A673 (cell line): ENCODE data around the gene ZFP90. TPM values are rescaled to one million over a fixed set of nuclear protein-coding genes. Genes with fewer than 3 reads are reported as not detected.
"Not testable (repeated sequence)": the region's sequence is repeated elsewhere in the genome, so short reads cannot be mapped to it uniquely, and the experiment has no call there.

Experiments
- BruUV-seq: library from RNA; stranded (reverse); fragments of 400-500 nt; replicated peaks from 2 replicates; lab custom pipeline; 2021; lab: Mats Ljungman, UMichigan
- CTCF ChIA-PET: fragments of 300-600 bp; sonication (Branson Sonifier 250); formaldehyde crosslinking; loops from one replicate; lab custom pipeline; 2022; ENCODE audit warnings: antibody characterized with exemption; lab: Charles Lee
- POLR2A ChIA-PET: fragments of 300-600 bp; sonication (Branson Sonifier 250); formaldehyde crosslinking; loops from one replicate; lab custom pipeline; 2022; ENCODE audit warnings: antibody characterized with exemption; ENCODE audit not compliant: low non-redundant PET; lab: Charles Lee
- DNase-seq: peaks from one replicate; pipeline ENCODE4 v3.0.0-alpha.2; 2015; ENCODE audit warnings: low spot score
- H3K27ac ChIP-seq: fragments of 200-600 bp; sonication (generic); 2 replicates; pipeline ENCODE4 v1.5.1; 2016; ENCODE audit warnings: mixed run types, low read depth, mild to moderate bottlenecking, mixed read lengths, antibody characterized with exemption, low read length; ENCODE audit not compliant: poor library complexity, severe bottlenecking
- H3K27me3 ChIP-seq: fragments of 200-600 bp; sonication (generic); replicated peaks from 2 replicates; pipeline ENCODE4 v1.6.1; 2017; ENCODE audit warnings: mixed run types, low read depth, mild to moderate bottlenecking, mixed read lengths, antibody characterized with exemption, low read length; ENCODE audit not compliant: insufficient read depth, poor library complexity
- H3K36me3 ChIP-seq: fragments of 200-600 bp; sonication (generic); 2 replicates; pipeline ENCODE4 v1.6.1; 2016; ENCODE audit warnings: mixed run types, mild to moderate bottlenecking, mixed read lengths, antibody characterized with exemption, low read length; ENCODE audit not compliant: insufficient read depth, poor library complexity, severe bottlenecking
- H3K4me1 ChIP-seq: fragments of 200-600 bp; sonication (generic); 2 replicates; pipeline ENCODE4 v1.6.1; 2017; ENCODE audit warnings: mixed run types, mild to moderate bottlenecking, mixed read lengths, antibody characterized with exemption, low read length; ENCODE audit not compliant: insufficient read depth, poor library complexity, severe bottlenecking
- H3K4me3 ChIP-seq: fragments of 200-600 bp; sonication (generic); 2 replicates; pipeline ENCODE4 v1.5.1; 2016; ENCODE audit warnings: low read depth, mixed run types, mild to moderate bottlenecking, mixed read lengths, low read length; ENCODE audit not compliant: poor library complexity, severe bottlenecking
- H3K9me3 ChIP-seq: fragments of 200-600 bp; sonication (generic); 2 replicates; pipeline ENCODE4 v1.6.1; 2016; ENCODE audit warnings: mixed run types, low read depth, mild to moderate bottlenecking, mixed read lengths, antibody characterized with exemption, low read length; ENCODE audit not compliant: poor library complexity, severe bottlenecking
- CTCF ChIP-seq: fragments of 300-800, 200-600 bp; sonication (generic); conservative IDR thresholded peaks from 2 replicates; pipeline ENCODE4 v1.5.1; 2017; ENCODE audit warnings: low read depth, mild to moderate bottlenecking, antibody characterized with exemption, low read length, moderate library complexity, mixed read lengths
- EZH2 ChIP-seq: fragments of 200-600 bp; sonication (generic); IDR thresholded peaks from 2 replicates; pipeline ENCODE4 v1.6.1; 2017; ENCODE audit warnings: borderline replicate concordance, low read depth, mild to moderate bottlenecking, mixed read lengths, antibody characterized with exemption, low read length; ENCODE audit not compliant: poor library complexity, severe bottlenecking
- intact Hi-C: fragments of 100-400 bp; cut with micrococcal nuclease; formaldehyde crosslinking; loops from one replicate; pipeline ENCODE4 v1.10.0; 2022; ENCODE audit not compliant: unreplicated experiment
- total RNA-seq: library from RNA; stranded (reverse); gene quantifications from 2 replicates; pipeline ENCODE4 v1.2.3, GENCODE V29; 2021

Gene ZFP90
- total RNA-seq, 1 experiment from 2014 or later = 17.5 TPM

GRCh38 chr16:68493412-68494070 is 45.5 kb upstream of the ZFP90 start:
- POLR2A ChIA-PET = no interaction called here
- no peaks in the 10 kb centered on the region for H3K27me3 ChIP-seq
- no peak overlapping the region for H3K27ac ChIP-seq
- TF ChIP-seq EZH2 (no peak), CTCF (no peak)
- H3K4me3 ChIP-seq = no peak overlapping the region
- no TSS peak for BruUV-seq
- intact Hi-C loops = no loop called here
- no peaks in the 10 kb centered on the region for H3K9me3 ChIP-seq
- CTCF ChIA-PET = no interaction called here
- DNase-seq = no peak
- H3K36me3 ChIP-seq = no peaks in the 10 kb centered on the region
- no peaks in the 10 kb centered on the region for H3K4me1 ChIP-seq

- H3K4me3 ChIP-seq, H3K27me3 ChIP-seq, H3K9me3 ChIP-seq, H3K4me1 ChIP-seq, DNase-seq, POLR2A ChIA-PET, H3K36me3 ChIP-seq, intact Hi-C loops, H3K27ac ChIP-seq, CTCF ChIA-PET, BruUV-seq: not testable (repeated sequence)
These were observed 44.8 kb upstream of the ZFP90 start for GRCh38 chr16:68494261-68494660.

GRCh38 chr16:68496689-68497088 is 42.4 kb upstream of the ZFP90 start:
- Histone ChIP-seq H3K27ac (no peak overlapping the region), H3K27me3 (peaks cover 1% of the 10 kb centered on the region), H3K4me3 (no peak overlapping the region), H3K9me3 (no peaks in the 10 kb centered on the region), H3K36me3 (no peaks in the 10 kb centered on the region), H3K4me1 (no peaks in the 10 kb centered on the region)
- TF ChIP-seq EZH2 (no peak), CTCF (no peak)
- ChIA-PET CTCF (no interaction called here), POLR2A (no interaction called here)
- BruUV-seq = no TSS peak
- DNase-seq = no peak
- intact Hi-C loops = no loop called here

GRCh38 chr16:68499006-68499405 is 40.1 kb upstream of the ZFP90 start:
- peaks cover 10% of the 10 kb centered on the region for H3K27me3 ChIP-seq
- intact Hi-C loops = no loop called here
- CTCF ChIA-PET = no interaction called here
- TF ChIP-seq CTCF (no peak), EZH2 (no peak)
- DNase-seq = peak; percentile 27
- BruUV-seq = no TSS peak
- no peak overlapping the region for H3K4me3 ChIP-seq
- no peaks in the 10 kb centered on the region for H3K36me3 ChIP-seq
- no peaks in the 10 kb centered on the region for H3K9me3 ChIP-seq
- H3K27ac ChIP-seq = no peak overlapping the region
- H3K4me1 ChIP-seq = no peaks in the 10 kb centered on the region
- POLR2A ChIA-PET = no interaction called here
